ELR (cell line): Measurements from ENCODE around the gene RIPOR2.
A peak's percentile ranks its signal among the peaks of the same experiment; 100 is the strongest.
"Not testable (repeated sequence)": the region's sequence is repeated elsewhere in the genome, so short reads cannot be mapped to it uniquely, and the experiment has no call there.

Source experiments
- DNase-seq: peaks from one replicate; pipeline ENCODE4 v3.0.0-alpha.2; 2015; ENCODE audit warnings: low read depth

RIPOR2 gene

DNA sequence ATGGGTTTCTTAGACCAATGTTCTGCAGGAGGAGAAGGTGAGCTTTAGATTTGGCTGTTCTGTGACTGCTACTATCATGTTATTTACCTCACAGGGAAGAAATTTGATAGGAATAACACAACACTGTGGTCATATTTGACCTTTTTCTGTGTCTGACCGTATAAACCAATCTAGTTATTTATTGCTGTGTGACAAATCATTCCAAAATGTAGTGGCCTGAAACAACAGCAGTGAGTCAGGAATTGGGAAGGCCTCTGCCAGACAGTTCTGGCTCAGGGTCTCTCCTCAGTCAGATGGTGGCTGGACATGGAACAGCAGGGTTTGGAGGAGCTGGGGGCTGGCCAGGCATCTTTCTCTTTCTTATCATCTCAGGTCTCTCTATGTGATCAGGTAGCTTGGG lies 33.0 kb downstream of the RIPOR2 start:
- peak; percentile 69 for DNase-seq

GRCh38 chr6:24901698-24902328 lies 33.9 kb downstream of the RIPOR2 start:
- no peak for DNase-seq

DNA sequence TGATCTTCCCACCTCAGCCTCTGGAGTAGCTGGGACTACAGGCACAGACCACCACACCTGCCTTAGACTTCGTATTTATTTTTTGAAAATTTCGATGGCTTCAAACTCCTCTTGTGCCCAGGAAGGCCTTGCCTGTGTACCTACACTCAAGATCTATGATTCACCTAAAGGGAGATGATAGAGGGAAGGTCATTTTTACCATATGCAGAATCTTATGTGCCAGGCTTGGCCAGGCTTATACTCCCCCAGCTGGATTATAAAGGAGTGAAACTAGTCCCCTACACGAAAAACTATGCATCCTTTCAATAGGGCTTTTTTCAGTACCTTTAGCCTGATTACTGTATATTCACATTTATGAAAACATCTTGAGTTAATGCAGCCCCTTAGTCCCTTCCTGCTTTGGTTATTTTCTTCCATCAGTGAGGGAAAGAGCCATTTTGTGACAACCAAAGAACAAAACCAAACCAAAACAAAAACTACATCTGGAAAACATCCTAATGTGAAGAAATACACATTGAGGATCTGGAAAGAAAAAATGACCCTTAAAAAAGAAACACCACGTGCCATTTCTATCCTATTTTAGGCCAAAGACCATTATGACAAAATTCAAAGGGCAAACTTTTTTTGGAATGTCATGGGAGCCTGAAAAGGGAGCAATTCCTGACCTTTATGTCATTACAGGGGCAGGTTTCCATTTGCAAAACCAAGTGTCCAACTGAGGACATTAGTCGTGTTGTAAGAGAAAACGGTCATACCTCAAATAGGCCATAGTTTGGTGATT lies 34.7 kb downstream of the RIPOR2 start:
- no peak for DNase-seq

DNA sequence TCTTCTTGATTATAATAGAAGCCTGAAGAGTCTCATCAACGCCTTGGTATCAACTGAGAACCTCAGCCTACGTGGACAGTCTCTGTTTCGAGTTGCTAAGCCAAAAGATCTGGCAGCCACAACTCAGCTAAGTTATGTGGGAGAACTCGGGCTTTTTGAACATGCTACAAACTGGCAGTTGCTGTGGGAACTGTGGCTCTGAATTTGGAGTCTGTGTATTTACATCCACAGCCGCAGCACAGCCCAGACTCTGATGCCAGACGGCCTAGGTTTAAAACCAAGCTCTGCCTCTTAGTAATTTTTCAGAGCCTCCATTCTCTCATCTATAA lies 35.8 kb downstream of the RIPOR2 start:
- DNase-seq: no peak

GRCh38 chr6:24899136-24899996 lies 36.4 kb downstream of the RIPOR2 start:
- no peak for DNase-seq

DNA sequence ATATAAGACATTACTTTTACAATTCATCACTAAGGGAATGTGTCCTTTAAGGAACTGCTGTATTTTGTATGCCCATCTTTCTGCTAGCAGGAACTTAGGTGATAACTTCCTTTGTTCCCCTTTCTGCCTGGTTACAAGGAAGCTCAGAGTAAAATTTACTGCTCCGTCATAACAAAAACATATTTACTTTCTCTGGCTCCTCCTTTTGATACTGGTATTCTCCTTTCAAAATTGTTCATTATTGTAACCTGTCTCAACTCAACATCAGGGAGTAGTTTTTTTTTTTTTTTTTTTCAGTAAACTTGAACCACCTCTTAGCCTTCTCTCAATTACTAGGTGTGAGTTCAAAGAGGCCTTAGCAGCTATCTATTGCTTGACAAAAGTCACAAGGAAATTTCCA lies 37.1 kb downstream of the RIPOR2 start:
- no peak for DNase-seq

- no peak for DNase-seq
Measured at GRCh38 chr6:24897186-24897585, 38.6 kb downstream of the RIPOR2 start.

- DNase-seq: no peak
Measured at GRCh38 chr6:24893342-24893850, 42.4 kb downstream of the RIPOR2 start.

GRCh38 chr6:24891004-24891403 lies 44.8 kb downstream of the RIPOR2 start:
- DNase-seq: no peak

DNA sequence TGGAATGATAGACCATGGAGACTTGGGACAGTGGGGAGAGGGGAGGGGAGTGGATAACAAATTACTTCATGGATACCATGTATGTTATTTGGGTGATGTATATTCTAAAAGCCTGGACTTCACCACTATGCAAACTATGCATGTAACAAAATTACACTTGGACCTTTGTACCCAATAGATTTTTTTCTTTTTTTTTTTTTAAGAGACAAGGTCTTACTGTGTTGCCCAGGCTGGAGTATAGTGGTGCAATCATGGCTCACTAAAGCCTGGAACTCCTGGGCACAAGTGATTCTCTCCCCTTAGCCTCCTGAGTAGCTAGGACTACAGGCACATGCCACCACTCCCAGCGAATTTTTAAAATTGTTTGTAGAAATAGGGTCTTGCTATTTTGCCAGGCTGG lies 45.3 kb downstream of the RIPOR2 start:
- no peak for DNase-seq

GRCh38 chr6:24888715-24889370 lies 46.9 kb downstream of the RIPOR2 start:
- DNase-seq: no peak

DNA sequence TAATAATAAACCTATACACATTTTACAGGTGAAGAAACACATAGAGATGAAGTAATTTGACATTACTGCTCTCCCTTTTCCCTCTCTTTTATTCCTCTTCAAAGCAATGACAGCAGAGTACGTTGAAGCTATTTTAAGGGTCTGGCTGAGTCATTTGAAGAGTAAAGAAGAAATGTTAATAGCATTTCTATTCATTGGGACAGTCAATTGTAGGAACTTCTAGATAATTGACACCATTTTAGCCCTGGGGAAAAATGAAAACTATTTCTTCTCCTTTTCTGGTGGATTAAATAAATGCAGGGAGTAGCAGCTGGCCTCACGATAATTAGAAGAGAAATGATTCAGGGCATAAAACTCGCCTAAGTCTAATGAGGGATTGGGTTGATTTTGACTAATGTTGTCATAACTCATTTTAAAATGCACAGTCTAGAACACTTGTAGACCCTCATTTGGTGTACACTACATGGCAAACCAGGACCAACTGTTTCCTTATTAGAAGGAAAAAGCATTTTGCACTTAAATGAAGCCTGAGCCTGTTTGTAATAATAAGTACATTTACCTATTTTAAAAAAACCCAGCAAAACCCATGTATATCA lies 48.1 kb downstream of the RIPOR2 start:
- no peak for DNase-seq

- DNase-seq: no peak
Measured at GRCh38 chr6:24883618-24884017, 52.1 kb downstream of the RIPOR2 start.

DNA sequence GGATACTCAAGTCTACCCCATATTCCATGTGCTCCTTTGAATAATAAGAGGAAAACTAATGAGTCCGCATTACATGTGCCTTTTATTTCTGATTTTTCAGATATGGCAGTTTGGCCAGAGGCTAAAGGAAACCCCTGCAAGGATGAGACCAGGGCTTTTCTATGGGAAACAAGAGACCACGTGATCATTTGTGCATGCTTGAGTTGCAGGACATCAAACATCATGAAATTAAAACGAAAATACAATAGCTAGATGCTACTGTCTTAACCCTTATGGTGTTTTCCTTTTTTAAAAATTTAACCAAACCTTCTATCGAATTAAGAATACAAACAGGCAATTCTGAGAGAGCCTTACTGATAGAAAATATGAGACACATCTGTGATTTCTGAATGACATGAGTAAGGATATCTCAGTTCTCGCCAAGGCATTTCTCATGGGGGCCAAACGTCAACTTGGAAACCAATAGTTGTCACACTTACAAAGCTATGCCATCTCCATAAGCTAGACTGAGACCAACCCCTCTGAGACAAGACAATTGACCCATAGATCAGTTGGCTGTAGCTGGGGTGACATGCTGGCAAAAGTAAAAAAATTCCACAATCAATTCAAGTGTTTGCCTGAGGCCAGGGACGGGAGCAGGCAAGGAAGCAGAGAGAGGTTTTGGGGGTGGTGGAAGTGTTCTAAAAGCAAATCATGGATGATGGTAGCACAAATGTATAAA lies 52.8 kb downstream of the RIPOR2 start:
- DNase-seq: no peak

GRCh38 chr6:24882295-24882694 lies 53.5 kb downstream of the RIPOR2 start:
- no peak for DNase-seq

DNA sequence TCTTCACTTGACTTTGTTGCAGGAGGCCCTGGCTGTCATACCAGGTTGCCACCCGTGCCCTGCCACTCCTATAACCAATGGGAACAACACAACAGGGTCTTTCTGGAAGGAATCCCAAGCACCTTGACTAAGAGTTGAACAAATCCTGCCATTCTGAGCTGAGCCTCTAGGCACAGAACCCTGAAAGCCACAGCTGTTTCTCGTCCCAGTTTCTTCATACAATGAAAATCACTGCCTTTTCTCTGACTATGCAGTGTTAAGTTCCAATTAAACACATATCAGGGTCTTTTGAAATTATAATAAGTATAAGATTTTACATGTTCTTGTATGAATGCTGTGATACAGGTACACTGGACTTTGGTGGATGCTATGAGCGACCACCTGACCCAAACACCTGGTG lies 54.4 kb downstream of the RIPOR2 start:
- no peak for DNase-seq

- DNase-seq: no peak
Measured at GRCh38 chr6:24880451-24880850, 55.3 kb downstream of the RIPOR2 start.

DNA sequence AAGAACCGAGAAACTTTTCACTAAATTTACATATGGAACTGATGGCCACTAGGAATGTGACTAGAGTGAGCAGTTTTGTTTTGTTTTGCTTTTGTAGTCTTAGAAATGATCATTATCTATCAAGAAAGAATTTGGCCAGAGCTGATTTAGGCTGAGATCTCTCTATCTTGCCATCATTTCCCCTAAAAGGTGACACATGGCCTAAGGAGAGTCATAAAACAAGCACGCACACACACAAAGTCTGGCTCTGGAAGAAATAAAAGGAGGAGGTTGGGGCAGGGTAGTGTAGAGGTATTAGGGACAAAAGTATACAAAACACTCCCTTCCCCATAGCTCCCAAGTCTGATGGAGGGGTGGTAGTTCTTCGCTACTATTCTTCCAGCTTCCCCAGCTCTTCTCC lies 56.4 kb downstream of the RIPOR2 start:
- peak; percentile 18 for DNase-seq

- not testable (repeated sequence) for DNase-seq
Measured at GRCh38 chr6:24877747-24878146, 58.0 kb downstream of the RIPOR2 start.

DNA sequence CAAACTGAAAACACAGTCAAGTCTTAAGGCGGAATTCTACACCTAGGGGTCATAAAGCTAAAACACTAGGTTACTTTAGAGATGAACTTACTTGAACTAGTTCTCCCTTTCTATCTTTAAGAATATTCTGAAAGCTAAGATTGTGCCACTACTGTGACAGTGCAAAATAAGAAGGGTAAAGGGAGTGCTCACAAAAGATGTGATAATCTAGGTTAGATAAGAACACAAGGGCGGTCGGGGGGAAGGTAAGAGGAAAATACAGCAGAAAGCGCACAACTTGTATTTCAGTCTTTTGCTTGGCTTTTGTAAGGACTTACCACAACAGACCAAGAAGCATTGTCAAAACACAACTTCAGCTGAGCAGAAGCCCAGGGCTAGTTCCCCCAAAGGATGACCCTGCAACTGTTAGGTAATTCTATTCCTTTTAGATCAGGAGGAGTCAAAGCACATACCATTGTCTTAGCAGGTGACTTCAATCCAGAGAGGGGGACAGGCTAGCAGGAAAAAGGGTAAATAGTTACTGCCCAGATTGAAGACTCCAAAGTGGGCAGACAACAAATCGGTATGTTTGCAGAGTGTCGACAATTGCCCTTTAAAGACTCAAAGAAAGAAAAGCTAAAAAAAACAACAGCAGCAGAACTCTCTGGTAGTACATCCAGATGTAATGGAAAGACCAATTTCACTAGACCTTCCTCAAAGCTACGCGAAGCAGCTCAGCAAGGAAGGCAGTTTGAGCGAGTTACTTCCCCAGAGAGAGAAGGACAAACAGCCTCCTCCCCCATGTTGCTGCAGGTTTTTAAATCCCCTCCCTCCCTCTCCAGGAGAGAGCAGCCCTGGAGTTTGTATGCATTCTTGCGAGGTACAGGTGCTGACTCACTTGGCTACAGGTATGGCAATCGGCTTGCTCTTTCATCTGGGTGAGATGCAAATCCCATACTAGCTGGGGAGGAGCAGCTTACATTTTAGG lies 59.0 kb downstream of the RIPOR2 start:
- no peak for DNase-seq
